COLO668 (cell line): Measurements from ENCODE around the gene RNU6-9.

Experiments used
- DNase-seq: peaks from one replicate; lab custom pipeline; 2025; ENCODE audit not compliant: unreplicated experiment; lab: John Stamatoyannopoulos, UW

Gene RNU6-9

GRCh38 chr19:932648-933552, 39.6 kb downstream of the RNU6-9 start:
- peak; percentile 38 for DNase-seq

- no peak for DNase-seq
Measured at GRCh38 chr19:933553-933882, 40.2 kb downstream of the RNU6-9 start.

DNA sequence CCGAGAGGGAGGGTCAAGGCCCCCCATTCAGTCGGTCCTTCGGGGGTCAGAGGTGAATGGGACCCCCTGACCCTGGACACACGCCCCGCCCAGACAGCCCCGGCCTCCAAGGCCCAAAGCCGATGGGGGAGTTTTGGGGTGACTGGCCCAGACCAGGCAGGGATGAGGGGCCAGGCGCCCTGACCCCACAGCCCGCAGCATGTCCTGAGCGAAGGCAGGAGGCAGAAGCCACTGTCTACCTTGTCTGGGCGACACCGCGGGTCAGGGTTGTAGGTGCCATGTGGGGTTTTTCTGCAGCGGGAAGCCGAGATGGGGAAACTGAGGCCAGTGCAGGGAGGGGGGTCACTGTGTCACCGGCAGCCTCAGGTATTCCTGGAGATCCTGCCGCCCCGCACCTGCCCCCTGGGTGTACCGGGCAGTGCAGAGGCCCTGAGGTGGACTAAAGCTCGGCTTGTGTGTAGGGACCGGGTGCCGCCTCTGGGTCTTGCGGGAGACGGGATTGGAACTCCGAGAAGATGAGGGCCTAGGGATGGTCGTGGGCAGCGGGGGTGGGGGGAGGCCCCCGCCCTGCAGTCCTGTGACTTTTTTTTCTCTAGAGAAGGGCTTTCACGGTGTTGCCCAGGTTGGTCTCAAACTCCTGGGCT, 41.0 kb downstream of the RNU6-9 start:
- DNase-seq, result no peak

DNA sequence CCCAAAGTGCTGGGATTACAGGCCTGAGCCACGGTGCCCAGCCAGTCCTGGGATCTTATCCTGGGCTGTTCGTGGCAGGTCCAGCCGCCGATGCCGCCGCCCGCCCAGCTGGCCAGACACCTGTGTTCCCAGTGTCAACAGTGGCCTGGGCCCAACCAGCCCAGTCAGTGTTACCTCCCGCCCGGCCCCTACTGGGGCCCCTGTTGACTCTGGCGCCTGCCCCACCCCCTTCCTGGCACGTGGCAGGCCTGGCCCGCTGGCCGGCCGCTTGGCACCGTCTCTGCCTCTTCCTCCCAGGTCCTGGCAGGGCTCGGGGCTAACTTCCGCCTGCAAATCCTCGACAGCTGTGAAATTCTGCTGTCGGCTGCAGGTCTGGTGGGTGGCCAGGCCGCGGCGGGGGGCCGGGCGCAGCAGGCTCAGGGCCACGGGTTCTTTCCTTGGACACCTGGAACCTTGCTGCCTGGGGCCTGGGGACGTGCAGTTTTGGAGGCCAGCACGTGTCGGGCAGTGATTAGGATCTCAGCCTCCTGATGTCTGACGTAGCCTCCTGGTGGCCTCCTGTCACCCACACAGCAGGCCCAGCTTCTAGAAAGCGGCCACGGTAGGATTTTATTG, 41.7 kb downstream of the RNU6-9 start:
- peak; percentile 95 for DNase-seq

DNA sequence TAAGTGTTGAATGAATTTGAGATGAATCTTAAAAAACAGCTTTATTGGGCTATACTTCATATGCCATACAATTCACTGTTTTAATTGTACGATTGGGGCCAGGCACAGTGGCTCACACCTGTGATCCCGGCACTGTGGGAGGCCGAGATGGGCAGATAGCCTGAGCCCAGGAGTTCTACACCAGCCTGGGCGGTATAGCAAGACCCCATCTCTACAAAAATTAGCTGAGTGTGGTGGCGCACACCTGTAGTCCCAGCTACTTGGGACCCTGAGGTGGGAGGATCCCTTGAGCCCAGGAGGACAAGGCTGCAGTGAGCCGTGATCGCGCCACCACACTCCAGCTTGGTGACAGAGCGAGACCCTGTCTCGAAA, 42.9 kb downstream of the RNU6-9 start:
- no peak for DNase-seq

- no peak for DNase-seq
Measured at GRCh38 chr19:937259-937694, 44.0 kb downstream of the RNU6-9 start.

DNA sequence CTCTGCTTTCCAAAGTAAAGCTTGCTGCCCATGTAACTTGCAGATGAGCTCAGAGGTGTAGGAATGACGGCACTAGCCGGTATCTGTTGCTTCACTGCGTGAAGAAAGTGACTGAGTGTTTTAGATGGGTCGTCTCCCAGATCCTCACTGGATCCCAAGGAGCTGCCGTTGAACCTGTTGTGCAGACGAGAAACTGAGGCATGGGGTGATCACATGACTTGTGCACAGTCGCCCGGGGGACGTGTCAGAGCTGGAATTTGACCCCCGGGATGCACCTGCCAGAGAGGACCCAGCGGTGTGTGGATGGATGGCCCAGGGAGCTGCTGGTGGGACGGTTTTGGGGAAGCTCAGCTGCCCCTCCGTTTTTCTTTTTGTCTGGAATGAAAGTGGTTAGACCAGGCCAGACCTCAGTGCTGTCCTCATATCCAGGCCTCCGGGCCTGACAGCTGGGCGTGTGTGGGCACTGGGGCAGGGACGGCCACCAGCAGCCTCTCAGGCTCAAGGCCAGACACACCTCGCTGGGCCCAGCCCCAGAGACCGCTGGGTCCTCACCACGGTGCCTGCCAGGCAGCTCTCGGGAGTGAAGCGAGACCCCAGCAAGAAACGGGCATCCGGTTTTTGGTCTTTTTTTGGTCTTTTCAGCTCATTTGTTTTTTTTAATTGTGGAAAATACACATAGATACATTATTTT, 45.1 kb downstream of the RNU6-9 start:
- no peak for DNase-seq

GRCh38 chr19:939439-939838, 46.2 kb downstream of the RNU6-9 start:
- no peak for DNase-seq

DNA sequence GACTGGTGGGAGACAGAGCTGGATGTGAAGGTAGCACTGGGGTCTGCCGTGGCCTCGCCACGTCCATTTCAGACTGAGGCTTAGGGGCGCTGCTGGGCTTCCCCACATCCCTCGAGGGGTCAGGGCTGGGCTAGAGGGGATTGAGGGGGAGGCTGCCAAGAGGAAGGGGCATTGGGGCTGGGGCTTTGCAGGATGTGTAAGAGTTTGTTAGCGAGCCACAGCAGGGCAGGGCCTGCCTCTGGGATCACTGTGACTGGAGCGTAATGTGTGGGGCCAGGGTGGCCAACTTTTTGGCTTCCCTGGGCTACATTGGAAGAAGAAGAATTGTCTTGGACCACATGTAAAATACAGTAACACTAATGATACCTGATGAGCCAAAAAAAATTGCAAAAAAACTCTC, 46.6 kb downstream of the RNU6-9 start:
- DNase-seq, result no peak

- DNase-seq, result peak; percentile 84
Measured at GRCh38 chr19:940591-941291, 47.5 kb downstream of the RNU6-9 start.

GRCh38 chr19:941292-942132, 48.2 kb downstream of the RNU6-9 start:
- DNase-seq, result no peak

DNA sequence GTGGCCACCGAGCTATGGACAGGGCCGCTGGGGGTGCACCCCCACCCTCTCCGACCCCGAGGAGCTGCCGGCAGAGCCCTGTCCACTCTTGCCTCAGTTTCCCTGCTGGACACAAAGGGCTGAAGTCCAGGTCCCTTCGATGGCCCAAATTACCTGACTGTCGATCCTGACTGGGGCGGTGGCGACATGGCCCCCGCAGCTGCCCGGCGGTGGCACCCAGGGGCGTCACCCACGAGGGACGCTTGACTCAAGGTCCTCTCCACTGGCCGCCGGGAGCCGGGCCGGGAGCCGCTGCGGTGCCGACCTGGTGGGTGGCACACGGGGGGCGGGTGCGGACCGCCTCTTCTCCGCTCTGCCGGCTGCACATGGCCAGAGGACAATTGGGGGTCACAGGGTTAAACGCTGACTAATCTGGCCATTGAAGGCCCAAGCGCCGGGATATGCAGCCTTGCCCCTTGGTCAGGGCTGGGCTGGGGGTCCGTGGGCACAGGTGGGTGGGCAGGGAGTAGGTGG, 48.9 kb downstream of the RNU6-9 start:
- DNase-seq, result no peak
